HEK293 (cell line): ENCODE results near the gene CSTA.

Experiments
- REPIN1 ChIP-seq: fragments of 450-650 bp; formaldehyde crosslinking; IDR thresholded peaks from 2 replicates; pipeline ENCODE4 v1.5.1; 2017; ENCODE audit warnings: missing biosample characterization, missing genetic modification characterization, low read depth
- SP2 ChIP-seq: fragments of 450-650 bp; formaldehyde crosslinking; IDR thresholded peaks from 2 replicates; pipeline ENCODE4 v1.5.1; 2016; ENCODE audit warnings: missing biosample characterization, missing genetic modification characterization
- ZEB2 ChIP-seq: fragments of 450-650 bp; formaldehyde crosslinking; IDR thresholded peaks from 2 replicates; pipeline ENCODE4 v1.5.1; 2016; ENCODE audit warnings: missing biosample characterization, missing genetic modification characterization
- TF ChIP-seq, protein P1 (sequence below): fragments of 450-650 bp; formaldehyde crosslinking; IDR thresholded peaks from 2 replicates; pipeline ENCODE4 v1.5.1; 2016; ENCODE audit warnings: missing biosample characterization, missing genetic modification characterization

- TF ChIP-seq REPIN1 (tag by site-specific recombination) = no peak
- TF ChIP-seq, protein P1, sequence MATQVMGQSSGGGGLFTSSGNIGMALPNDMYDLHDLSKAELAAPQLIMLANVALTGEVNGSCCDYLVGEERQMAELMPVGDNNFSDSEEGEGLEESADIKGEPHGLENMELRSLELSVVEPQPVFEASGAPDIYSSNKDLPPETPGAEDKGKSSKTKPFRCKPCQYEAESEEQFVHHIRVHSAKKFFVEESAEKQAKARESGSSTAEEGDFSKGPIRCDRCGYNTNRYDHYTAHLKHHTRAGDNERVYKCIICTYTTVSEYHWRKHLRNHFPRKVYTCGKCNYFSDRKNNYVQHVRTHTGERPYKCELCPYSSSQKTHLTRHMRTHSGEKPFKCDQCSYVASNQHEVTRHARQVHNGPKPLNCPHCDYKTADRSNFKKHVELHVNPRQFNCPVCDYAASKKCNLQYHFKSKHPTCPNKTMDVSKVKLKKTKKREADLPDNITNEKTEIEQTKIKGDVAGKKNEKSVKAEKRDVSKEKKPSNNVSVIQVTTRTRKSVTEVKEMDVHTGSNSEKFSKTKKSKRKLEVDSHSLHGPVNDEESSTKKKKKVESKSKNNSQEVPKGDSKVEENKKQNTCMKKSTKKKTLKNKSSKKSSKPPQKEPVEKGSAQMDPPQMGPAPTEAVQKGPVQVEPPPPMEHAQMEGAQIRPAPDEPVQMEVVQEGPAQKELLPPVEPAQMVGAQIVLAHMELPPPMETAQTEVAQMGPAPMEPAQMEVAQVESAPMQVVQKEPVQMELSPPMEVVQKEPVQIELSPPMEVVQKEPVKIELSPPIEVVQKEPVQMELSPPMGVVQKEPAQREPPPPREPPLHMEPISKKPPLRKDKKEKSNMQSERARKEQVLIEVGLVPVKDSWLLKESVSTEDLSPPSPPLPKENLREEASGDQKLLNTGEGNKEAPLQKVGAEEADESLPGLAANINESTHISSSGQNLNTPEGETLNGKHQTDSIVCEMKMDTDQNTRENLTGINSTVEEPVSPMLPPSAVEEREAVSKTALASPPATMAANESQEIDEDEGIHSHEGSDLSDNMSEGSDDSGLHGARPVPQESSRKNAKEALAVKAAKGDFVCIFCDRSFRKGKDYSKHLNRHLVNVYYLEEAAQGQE = no peak
- no peak for TF ChIP-seq ZEB2 (tag by site-specific recombination)
- TF ChIP-seq SP2 (tag by site-specific recombination) = no peak
Measured at GRCh38 chr3:122310361-122310760, 14.7 kb upstream of the CSTA start.
